GM12872 (cell line): ENCODE measurements around the gene EIF3J.
A peak's percentile ranks its signal among the peaks of the same experiment; 100 is the strongest.

ENCODE experiments used
- CTCF ChIP-seq: IDR thresholded peaks from 3 replicates; pipeline ENCODE4 v1.5.1; 2011; ENCODE audit warnings: low read depth, mild to moderate bottlenecking, low read length, moderate library complexity; ENCODE audit not compliant: insufficient read depth

Gene EIF3J

GRCh38 chr15:44569316-44569715, 32.4 kb downstream of the EIF3J start:
- TF ChIP-seq CTCF, result no peak

DNA sequence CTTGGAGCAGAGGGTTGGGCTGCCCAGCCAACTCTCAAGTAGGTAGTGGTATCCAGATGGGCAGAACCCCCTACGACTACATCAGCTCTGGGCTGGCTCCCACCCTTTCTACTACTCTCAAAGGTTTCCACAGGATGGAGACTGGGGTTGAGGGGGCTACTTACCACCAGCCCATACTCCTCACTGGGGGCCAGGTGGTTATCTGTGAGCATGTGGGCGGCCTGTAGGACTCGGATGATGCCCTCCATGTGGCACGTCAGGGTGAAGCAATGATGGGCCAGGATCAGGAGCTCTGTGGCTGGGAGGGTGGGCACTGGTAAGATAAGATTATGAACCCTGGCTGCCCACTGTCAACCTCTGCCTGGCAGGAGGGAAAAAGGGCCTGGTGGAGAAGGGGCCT, 33.4 kb downstream of the EIF3J start:
- no peak for TF ChIP-seq CTCF

DNA sequence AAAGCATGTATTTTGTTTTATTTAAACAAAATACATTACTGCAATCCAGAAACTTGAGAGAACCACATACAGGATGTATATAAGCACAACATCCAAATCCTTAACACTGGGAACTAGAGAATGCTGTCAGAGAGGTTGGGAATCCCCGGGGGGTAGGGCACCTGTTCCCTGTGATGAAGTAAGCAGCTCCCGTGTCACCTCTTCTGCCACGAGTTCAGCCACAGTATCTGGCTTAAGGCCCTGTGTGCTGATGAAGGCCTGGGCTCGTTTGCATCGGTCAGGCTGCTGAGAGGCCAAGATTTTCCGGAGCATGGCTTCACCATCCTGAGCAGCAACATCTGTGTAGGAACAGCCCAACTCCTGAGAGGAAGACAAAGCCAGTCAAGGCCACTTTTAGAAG, 36.4 kb downstream of the EIF3J start:
- no peak for TF ChIP-seq CTCF

- TF ChIP-seq CTCF, result no peak
Observed at GRCh38 chr15:44574734-44575133, 37.8 kb downstream of the EIF3J start.

- no peak for TF ChIP-seq CTCF
Observed at GRCh38 chr15:44580105-44580504, 43.2 kb downstream of the EIF3J start.

- peak; percentile 78 for TF ChIP-seq CTCF
Observed at GRCh38 chr15:44584162-44584749, 47.3 kb downstream of the EIF3J start.

- no peak for TF ChIP-seq CTCF
Observed at GRCh38 chr15:44585633-44586032, 48.7 kb downstream of the EIF3J start.

- TF ChIP-seq CTCF, result no peak
Observed at GRCh38 chr15:44588541-44588940, 51.6 kb downstream of the EIF3J start.
